ENCODE measurements around the gene GPR146.

Gene GPR146

DNA sequence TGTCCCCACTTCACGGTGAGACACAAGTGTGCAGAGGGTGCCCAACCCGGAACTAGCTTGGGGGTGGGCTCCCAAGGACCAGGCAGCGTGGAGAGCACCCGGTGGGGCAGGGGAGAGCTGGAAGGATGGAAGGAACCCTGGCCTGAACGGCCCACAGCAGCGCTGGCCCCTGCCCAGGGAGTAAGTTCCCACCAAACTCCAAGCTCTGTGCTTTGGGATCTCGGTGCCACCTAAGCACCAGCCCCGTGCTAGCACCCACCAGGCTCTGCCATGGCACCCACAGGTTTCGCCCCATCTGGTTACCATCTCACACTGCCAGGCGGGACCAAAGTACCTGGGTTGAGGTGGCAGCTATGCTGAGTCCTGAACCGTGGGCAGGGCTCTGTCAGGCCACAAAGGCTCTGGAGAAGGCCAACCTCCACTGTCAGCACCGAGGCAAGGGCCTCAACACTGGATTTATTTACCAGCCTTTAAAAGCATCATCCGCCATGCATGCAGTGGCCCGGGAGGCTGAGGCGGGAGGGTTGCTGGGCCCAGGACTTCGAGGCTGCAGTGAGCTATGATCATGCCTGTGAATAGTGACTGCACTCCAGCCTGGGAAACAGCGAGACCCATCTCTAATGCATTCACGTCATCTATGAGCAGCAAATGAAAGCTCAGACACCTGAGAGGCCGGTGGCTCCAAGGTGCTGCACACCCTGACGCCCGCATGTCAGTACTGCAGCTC, 59.6 kb downstream of the GPR146 start:
- DNase-seq (ENCODE audit: low read depth in 1 of 2, low spot score in 1 of 2), result no peak

DNA sequence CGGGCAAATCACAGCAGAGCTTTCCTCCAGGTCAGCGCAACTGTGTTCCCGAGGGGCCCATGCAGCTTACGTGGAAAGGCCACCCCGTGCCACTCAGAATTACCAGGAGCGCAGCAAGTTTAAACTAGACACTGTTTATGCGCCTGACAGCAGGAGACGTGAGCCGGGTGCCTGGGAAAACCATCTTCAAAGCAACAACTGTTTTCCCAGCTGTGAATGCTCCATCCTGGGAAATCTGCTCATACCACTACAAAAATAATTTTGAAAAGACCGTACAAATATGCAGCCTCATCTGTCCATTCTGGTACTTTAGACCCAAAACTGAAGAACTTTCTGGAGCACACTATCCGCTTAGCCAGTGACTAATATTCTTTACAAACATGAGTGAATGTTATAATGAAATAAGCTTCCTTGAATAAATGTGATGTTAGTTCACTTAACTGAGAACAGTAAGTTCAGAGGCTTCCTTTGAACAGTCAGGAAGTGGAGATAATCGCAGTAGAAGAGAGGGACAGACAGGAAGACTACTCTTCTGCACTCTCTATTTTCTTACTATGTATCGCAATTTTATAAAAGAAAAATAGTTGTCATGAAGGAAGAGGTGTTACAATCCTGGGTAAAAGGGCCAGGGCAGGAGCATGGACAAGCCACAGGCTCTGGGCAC, 60.3 kb downstream of the GPR146 start:
- no peak for DNase-seq (ENCODE audit: low read depth in 1 of 2, low spot score in 1 of 2)

DNA sequence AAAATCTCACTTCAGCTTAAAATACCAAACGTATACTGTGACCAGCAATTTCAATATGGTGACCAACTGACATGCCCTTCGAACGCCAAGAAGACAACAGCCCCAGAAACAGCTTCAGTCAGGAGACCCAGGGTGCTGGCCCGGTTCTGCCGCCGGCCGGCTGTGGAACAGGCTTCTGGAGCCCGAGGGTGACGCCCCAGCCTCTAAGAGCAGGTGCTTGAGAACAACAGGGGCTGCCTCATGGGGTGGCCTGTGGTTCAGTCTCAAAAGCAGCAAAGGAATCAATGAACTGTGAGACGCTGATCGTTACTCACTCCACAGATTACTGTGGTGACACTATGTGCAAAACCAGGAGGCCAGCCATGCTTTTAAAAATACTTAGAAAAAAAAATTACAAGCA, 60.8 kb downstream of the GPR146 start:
- DNase-seq (ENCODE audit: low read depth in 1 of 2, low spot score in 1 of 2), result no peak

DNA sequence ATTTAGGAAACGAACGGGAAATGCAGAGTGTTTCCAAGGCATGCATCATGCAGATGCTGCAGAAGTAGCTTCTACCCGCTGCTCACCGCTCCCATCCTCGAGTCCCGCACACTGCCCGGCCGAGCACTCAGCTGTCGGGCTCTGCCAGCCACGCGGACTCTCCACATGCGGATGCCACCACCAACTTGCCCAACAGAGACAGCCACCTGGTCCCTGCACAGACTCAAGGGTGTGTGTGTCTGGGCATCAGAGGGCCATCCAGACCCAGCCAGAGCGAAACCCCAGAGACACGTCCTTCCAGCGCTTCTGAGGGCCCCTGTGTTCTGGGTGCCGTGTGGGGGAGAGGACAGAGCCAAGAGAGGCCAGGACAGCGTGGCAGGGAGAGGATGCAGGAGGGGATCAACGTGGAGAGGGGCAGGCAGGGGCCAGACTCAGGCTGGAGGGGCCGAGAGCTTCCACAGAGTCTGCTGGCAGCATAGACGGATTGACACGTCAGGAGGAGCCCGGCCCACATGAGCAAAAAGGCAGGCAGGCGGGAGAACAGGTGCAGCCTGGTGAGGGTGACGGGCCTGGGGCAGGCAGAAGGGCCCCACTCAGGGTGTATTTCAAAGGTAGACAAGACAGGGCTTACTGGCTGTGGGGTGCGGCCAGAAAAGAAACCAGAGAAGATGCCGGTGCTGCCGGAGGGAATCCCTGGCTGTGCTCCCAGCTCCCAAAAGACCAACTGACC, 61.9 kb downstream of the GPR146 start:
- DNase-seq (ENCODE audit: low read depth in 1 of 2, low spot score in 1 of 2), result no peak

DNA sequence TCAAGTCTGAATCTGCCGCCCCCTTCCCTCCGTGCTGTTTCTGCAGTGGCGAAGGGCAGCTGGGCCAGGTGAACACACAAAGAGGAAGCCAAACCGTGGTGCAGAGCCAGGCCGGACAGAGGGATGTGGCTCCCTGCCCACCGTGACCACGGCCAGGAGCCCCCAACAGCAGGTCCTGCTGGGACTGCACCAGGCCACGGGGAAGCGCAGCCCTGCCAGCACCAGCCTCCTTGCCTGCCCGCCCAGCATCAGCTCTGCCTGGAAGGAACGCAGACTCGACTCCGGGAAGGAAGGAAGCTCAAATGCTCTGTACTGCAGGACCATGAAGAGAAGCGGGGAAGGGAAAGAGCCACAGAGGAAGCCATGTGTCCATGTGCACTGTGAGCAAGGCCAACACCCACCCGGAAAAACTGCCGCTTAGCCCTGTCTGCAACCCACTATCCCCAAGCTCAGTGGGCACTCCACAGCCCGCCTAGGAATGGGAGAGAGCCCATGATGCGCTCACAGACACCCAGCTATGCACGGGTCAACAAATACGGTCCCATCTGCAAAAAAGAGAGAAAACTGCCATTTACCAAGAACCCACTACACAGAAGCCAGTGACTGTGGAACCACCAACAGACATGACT, 62.6 kb downstream of the GPR146 start:
- DNase-seq (ENCODE audit: low read depth in 1 of 2, low spot score in 1 of 2), result no peak

DNA sequence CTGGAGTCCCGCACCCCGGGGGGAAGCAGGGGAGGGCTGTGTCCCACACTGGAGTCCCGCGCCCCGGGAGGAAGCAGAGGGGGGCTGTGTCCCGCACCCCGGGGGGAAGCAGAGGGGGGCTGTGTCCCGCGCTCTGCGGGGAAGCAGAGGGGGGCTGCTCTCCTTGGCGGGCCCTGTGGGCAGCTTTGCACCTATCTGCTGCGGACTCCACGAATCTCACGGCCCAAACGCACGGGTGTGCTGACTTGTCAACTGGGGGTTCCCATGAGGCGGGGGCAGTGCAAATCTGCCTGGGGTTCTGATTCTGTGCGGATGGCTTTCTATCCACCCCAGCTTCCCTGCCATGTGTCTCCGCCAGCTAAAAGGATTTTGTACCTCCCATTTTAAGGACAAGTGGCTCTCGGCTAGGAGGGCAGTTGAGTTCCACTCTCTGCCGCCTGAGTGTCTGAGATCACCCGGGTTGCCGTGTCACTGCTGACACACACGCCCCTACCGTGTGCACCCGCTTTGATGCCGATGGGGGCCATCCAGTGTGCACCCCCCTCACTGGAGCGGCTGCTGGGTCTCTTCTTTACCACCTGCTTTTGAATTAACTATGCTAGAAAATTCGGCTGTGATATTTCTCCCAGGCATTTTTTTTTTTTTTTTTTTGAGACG, 64.0 kb downstream of the GPR146 start:
- DNase-seq (ENCODE audit: low read depth in 1 of 2, low spot score in 1 of 2), result no peak
